ENCODE measurements around the gene LRP1B.

Gene LRP1B

GRCh38 chr2:140695155-140695554 lies 1435.7 kb downstream of the LRP1B start:
- no peaks in the 10 kb centered on the region for H3K4me1 ChIP-seq (ENCODE audit: insufficient read depth, low read length, severe bottlenecking)
- H3K36me3 ChIP-seq (ENCODE audit: insufficient read depth, low read length) = no peaks in the 10 kb centered on the region
- H3K9me2 ChIP-seq (ENCODE audit: low read depth, low read length) = no peaks in the 10 kb centered on the region
- no peak overlapping the region for H3K27ac ChIP-seq (ENCODE audit: low read depth, low read length, poor library complexity, severe bottlenecking)
- no peaks in the 10 kb centered on the region for H3K79me2 ChIP-seq (ENCODE audit: insufficient read depth, low read length)
- no peak overlapping the region for H3K4me3 ChIP-seq (ENCODE audit: low read depth, low read length, poor library complexity, severe bottlenecking)
- TF ChIP-seq CTCF (IDR thresholded peaks at IDR 0.05; ENCODE audit: low read length) (no peak), EZH2 (IDR thresholded peaks at IDR 0.05; ENCODE audit: borderline replicate concordance, low read length) (no peak)
- no peak overlapping the region for H3K4me2 ChIP-seq (ENCODE audit: low read length)
- H3K9me3 ChIP-seq (ENCODE audit: low read length) = no peaks in the 10 kb centered on the region
- H3F3A ChIP-seq (ENCODE audit: insufficient read depth, low read length) = no peaks in the 10 kb centered on the region
- no peak overlapping the region for H3K9ac ChIP-seq (ENCODE audit: low read length)
- H4K20me1 ChIP-seq (ENCODE audit: insufficient read depth, low read length) = no peaks in the 10 kb centered on the region
- no peaks in the 10 kb centered on the region for H3K27me3 ChIP-seq (ENCODE audit: insufficient read depth, low read length)
- H2AFZ ChIP-seq (ENCODE audit: low read length) = no peak overlapping the region

GRCh38 chr2:140687825-140688224 lies 1443.0 kb downstream of the LRP1B start:
- H3K4me3 ChIP-seq (ENCODE audit: low read depth, low read length, poor library complexity, severe bottlenecking) = no peak overlapping the region

GRCh38 chr2:140683658-140684057 lies 1447.2 kb downstream of the LRP1B start:
- H3F3A ChIP-seq (ENCODE audit: insufficient read depth, low read length) = no peaks in the 10 kb centered on the region
- H3K9me3 ChIP-seq (ENCODE audit: low read length) = no peaks in the 10 kb centered on the region
- H3K9ac ChIP-seq (ENCODE audit: low read length) = no peak overlapping the region
- H3K27me3 ChIP-seq (ENCODE audit: insufficient read depth, low read length) = no peaks in the 10 kb centered on the region
- no peak overlapping the region for H2AFZ ChIP-seq (ENCODE audit: low read length)
- H3K36me3 ChIP-seq (ENCODE audit: insufficient read depth, low read length) = no peaks in the 10 kb centered on the region
- no peaks in the 10 kb centered on the region for H3K4me1 ChIP-seq (ENCODE audit: insufficient read depth, low read length, severe bottlenecking)
- no peaks in the 10 kb centered on the region for H3K79me2 ChIP-seq (ENCODE audit: insufficient read depth, low read length)
- no peak overlapping the region for H3K4me2 ChIP-seq (ENCODE audit: low read length)
- H3K4me3 ChIP-seq (ENCODE audit: low read depth, low read length, poor library complexity, severe bottlenecking) = no peak overlapping the region
- no peak overlapping the region for H3K27ac ChIP-seq (ENCODE audit: low read depth, low read length, poor library complexity, severe bottlenecking)
- no peaks in the 10 kb centered on the region for H4K20me1 ChIP-seq (ENCODE audit: insufficient read depth, low read length)
- H3K9me2 ChIP-seq (ENCODE audit: low read depth, low read length) = no peaks in the 10 kb centered on the region
- TF ChIP-seq CTCF (IDR thresholded peaks at IDR 0.05; ENCODE audit: low read length) = no peak
- no peak for TF ChIP-seq EZH2 (IDR thresholded peaks at IDR 0.05; ENCODE audit: borderline replicate concordance, low read length)

More at GRCh38 chr2:140687825-140688224, 1443.0 kb downstream of the LRP1B start:
- Histone ChIP-seq H2AFZ (ENCODE audit: low read length) (no peak overlapping the region), H3K4me1 (ENCODE audit: insufficient read depth, low read length, severe bottlenecking) (no peaks in the 10 kb centered on the region), H4K20me1 (ENCODE audit: insufficient read depth, low read length) (no peaks in the 10 kb centered on the region), H3K9ac (ENCODE audit: low read length) (no peak overlapping the region), H3K36me3 (ENCODE audit: insufficient read depth, low read length) (no peaks in the 10 kb centered on the region), H3K27ac (ENCODE audit: low read depth, low read length, poor library complexity, severe bottlenecking) (no peak overlapping the region), H3F3A (ENCODE audit: insufficient read depth, low read length) (no peaks in the 10 kb centered on the region), H3K9me2 (ENCODE audit: low read depth, low read length) (no peaks in the 10 kb centered on the region), H3K27me3 (ENCODE audit: insufficient read depth, low read length) (no peaks in the 10 kb centered on the region), H3K4me2 (ENCODE audit: low read length) (no peak overlapping the region), H3K9me3 (ENCODE audit: low read length) (no peaks in the 10 kb centered on the region), H3K79me2 (ENCODE audit: insufficient read depth, low read length) (no peaks in the 10 kb centered on the region)
- TF ChIP-seq CTCF (IDR thresholded peaks at IDR 0.05; ENCODE audit: low read length) = no peak
- no peak for TF ChIP-seq EZH2 (IDR thresholded peaks at IDR 0.05; ENCODE audit: borderline replicate concordance, low read length)
